ENCODE data around the gene TMED6. TPM values are rescaled to one million over a fixed set of nuclear protein-coding genes. Genes with fewer than 3 reads are reported as not detected.
A peak's percentile ranks its signal among the peaks of the same experiment; 100 is the strongest.

Gene TMED6
- total RNA-seq, 1 donor from 2014 or later = 2.6 TPM

- Mint-ChIP-seq H3K4me3 (ENCODE audit: low read depth) (no peak overlapping the region), H3K4me1 (ENCODE audit: low read depth) (peaks cover 4% of the 10 kb centered on the region), H3K27me3 (no peaks in the 10 kb centered on the region), H3K36me3 (ENCODE audit: insufficient read depth) (peaks cover 25% of the 10 kb centered on the region), H3K9me3 (ENCODE audit: low read depth) (no peaks in the 10 kb centered on the region), H3K27ac (no peak overlapping the region)
- DNase-seq (ENCODE audit: low spot score, unreplicated experiment) = no peak
- no peak for TF ChIP-seq CTCF (IDR thresholded peaks at IDR 0.05; ENCODE audit: unreplicated experiment)
These were observed 28.2 kb downstream of the TMED6 start for GRCh38 chr16:69323415-69323814.

DNA sequence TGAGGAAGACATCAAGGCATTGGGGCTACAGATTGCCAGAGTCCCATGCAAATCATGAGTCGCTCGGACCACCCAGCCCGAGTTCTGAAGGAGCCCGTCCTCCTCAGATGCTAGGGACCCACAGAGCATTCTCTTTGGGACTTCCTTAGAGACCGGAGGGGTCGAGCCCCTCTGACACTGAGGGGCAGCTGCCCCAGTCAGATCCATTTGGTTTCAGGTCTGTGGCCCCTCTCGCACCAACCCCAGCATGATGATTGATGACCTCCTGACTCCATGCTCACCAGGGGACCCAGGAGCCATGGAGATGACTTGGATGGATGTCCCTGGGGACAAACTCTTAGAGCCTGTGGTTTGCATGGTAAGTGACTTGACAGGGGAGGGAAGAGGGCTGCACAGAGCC, 29.2 kb downstream of the TMED6 start:
- H3K4me3 Mint-ChIP-seq (ENCODE audit: low read depth) = no peak overlapping the region
- no peaks in the 10 kb centered on the region for H3K27me3 Mint-ChIP-seq
- DNase-seq (ENCODE audit: low spot score, unreplicated experiment) = no peak
- TF ChIP-seq CTCF (IDR thresholded peaks at IDR 0.05; ENCODE audit: unreplicated experiment) = no peak
- H3K36me3 Mint-ChIP-seq (ENCODE audit: insufficient read depth) = peaks cover 23% of the 10 kb centered on the region
- peaks cover 4% of the 10 kb centered on the region for H3K4me1 Mint-ChIP-seq (ENCODE audit: low read depth)
- H3K9me3 Mint-ChIP-seq (ENCODE audit: low read depth) = no peaks in the 10 kb centered on the region
- no peak overlapping the region for H3K27ac Mint-ChIP-seq

GRCh38 chr16:69321080-69321479, 30.5 kb downstream of the TMED6 start:
- no peak for DNase-seq (ENCODE audit: low spot score, unreplicated experiment)
- no peak overlapping the region for H3K4me3 Mint-ChIP-seq (ENCODE audit: low read depth)
- no peaks in the 10 kb centered on the region for H3K27me3 Mint-ChIP-seq
- no peaks in the 10 kb centered on the region for H3K4me1 Mint-ChIP-seq (ENCODE audit: low read depth)
- H3K36me3 Mint-ChIP-seq (ENCODE audit: insufficient read depth) = peaks cover 21% of the 10 kb centered on the region
- no peak for TF ChIP-seq CTCF (IDR thresholded peaks at IDR 0.05; ENCODE audit: unreplicated experiment)
- no peaks in the 10 kb centered on the region for H3K9me3 Mint-ChIP-seq (ENCODE audit: low read depth)
- peak overlapping the region; percentile 65 for H3K27ac Mint-ChIP-seq

- H3K27ac Mint-ChIP-seq = peak overlapping the region; percentile 65
- no peaks in the 10 kb centered on the region for H3K9me3 Mint-ChIP-seq (ENCODE audit: low read depth)
- H3K4me3 Mint-ChIP-seq (ENCODE audit: low read depth) = no peak overlapping the region
- no peaks in the 10 kb centered on the region for H3K27me3 Mint-ChIP-seq
- TF ChIP-seq CTCF (IDR thresholded peaks at IDR 0.05; ENCODE audit: unreplicated experiment) = no peak
- no peaks in the 10 kb centered on the region for H3K4me1 Mint-ChIP-seq (ENCODE audit: low read depth)
- DNase-seq (ENCODE audit: low spot score, unreplicated experiment) = no peak
- peaks cover 23% of the 10 kb centered on the region for H3K36me3 Mint-ChIP-seq (ENCODE audit: insufficient read depth)
These were observed 30.9 kb downstream of the TMED6 start for GRCh38 chr16:69320740-69321073.

GRCh38 chr16:69319826-69320739, 31.5 kb downstream of the TMED6 start:
- no peaks in the 10 kb centered on the region for H3K27me3 Mint-ChIP-seq

More at GRCh38 chr16:69319826-69320739, 31.5 kb downstream of the TMED6 start:
- H3K9me3 Mint-ChIP-seq (ENCODE audit: low read depth) = no peaks in the 10 kb centered on the region
- H3K36me3 Mint-ChIP-seq (ENCODE audit: insufficient read depth) = peaks cover 21% of the 10 kb centered on the region
- H3K27ac Mint-ChIP-seq = no peak overlapping the region
- no peak overlapping the region for H3K4me3 Mint-ChIP-seq (ENCODE audit: low read depth)
- H3K4me1 Mint-ChIP-seq (ENCODE audit: low read depth) = no peaks in the 10 kb centered on the region
- TF ChIP-seq CTCF (IDR thresholded peaks at IDR 0.05; ENCODE audit: unreplicated experiment) = no peak
- no peak for DNase-seq (ENCODE audit: low spot score, unreplicated experiment)
